NCI-H82 treated with DMSO at 0.1 percent for 48 hours (cell line): ENCODE data around the gene ZSWIM1.

ENCODE experiments used
- DNase-seq: peaks from one replicate; lab custom pipeline; 2025; ENCODE audit not compliant: unreplicated experiment; lab: John Stamatoyannopoulos, UW

Gene ZSWIM1

GRCh38 chr20:45880988-45881788, at the start of gene ZSWIM1:
Gene ZSWIM1, plus strand, starts transcription at chr20:45881227. Its CDS starts 1,366 bp downstream, at chr20:45882593.
- DNase-seq, result peak; percentile 98

- no peak for DNase-seq
Observed at GRCh38 chr20:45832619-45833018, 48.4 kb upstream of the ZSWIM1 start.

- DNase-seq, result no peak
Observed at GRCh38 chr20:45833030-45833882, 47.8 kb upstream of the ZSWIM1 start, which contains the start of gene SNX21. Gene SNX21, plus strand, starts transcription at chr20:45833799. Its CDS starts 121 bp downstream, at chr20:45833920.

GRCh38 chr20:45833883-45834796, 46.9 kb upstream of the ZSWIM1 start:
- DNase-seq, result no peak

- no peak for DNase-seq
Observed at GRCh38 chr20:45834797-45835161, 46.2 kb upstream of the ZSWIM1 start.

- no peak for DNase-seq
Observed at GRCh38 chr20:45835329-45835765, 45.7 kb upstream of the ZSWIM1 start.

GRCh38 chr20:45835825-45836224, 45.2 kb upstream of the ZSWIM1 start:
- no peak for DNase-seq

GRCh38 chr20:45836841-45837240, 44.2 kb upstream of the ZSWIM1 start:
- DNase-seq, result peak; percentile 27

- no peak for DNase-seq
Observed at GRCh38 chr20:45840700-45841198, 40.3 kb upstream of the ZSWIM1 start.

GRCh38 chr20:45841407-45842129, 39.5 kb upstream of the ZSWIM1 start:
- no peak for DNase-seq

GRCh38 chr20:45842169-45842812, 38.7 kb upstream of the ZSWIM1 start:
- no peak for DNase-seq

- DNase-seq, result no peak
Observed at GRCh38 chr20:45843506-45843905, 37.5 kb upstream of the ZSWIM1 start.

GRCh38 chr20:45845452-45845851, 35.6 kb upstream of the ZSWIM1 start:
- DNase-seq, result no peak

- no peak for DNase-seq
Observed at GRCh38 chr20:45848421-45848820, 32.6 kb upstream of the ZSWIM1 start.

GRCh38 chr20:45848969-45849582, 32.0 kb upstream of the ZSWIM1 start:
- DNase-seq, result no peak

- no peak for DNase-seq
Observed at GRCh38 chr20:45850238-45850637, 30.8 kb upstream of the ZSWIM1 start.

- no peak for DNase-seq
Observed at GRCh38 chr20:45850926-45851325, 30.1 kb upstream of the ZSWIM1 start.

GRCh38 chr20:45851501-45851900, 29.5 kb upstream of the ZSWIM1 start:
- DNase-seq, result no peak

GRCh38 chr20:45852326-45852725, 28.7 kb upstream of the ZSWIM1 start:
- DNase-seq, result no peak
